Uterus (tissue), 4 donors: ENCODE results near the gene PCNX2. TPM values are rescaled to one million over a fixed set of nuclear protein-coding genes. Genes with fewer than 3 reads are reported as not detected.

Experiments
- DNase-seq, 2 donors: peaks; one replicate each; pipeline ENCODE4 v3.0.0-alpha.2; 2019 to 2020
- H3K27ac ChIP-seq, 2 donors: fragments of 200-600 bp; sonication (generic); 1 replicate in 1 of 2; 2 replicates in 1 of 2; pipeline ENCODE4 v1.5.1; 2016 to 2018
- H3K27me3 ChIP-seq, 2 donors: fragments of 200-600 bp; sonication (generic); one replicate each; pipeline ENCODE4 v1.5.1; 2018 to 2019; ENCODE audit warnings: control low read depth in 1 of 2
- H3K36me3 ChIP-seq, 2 donors: fragments of 200-600 bp; sonication (generic); one replicate each; pipeline ENCODE4 v1.5.1; 2019; ENCODE audit warnings: control low read depth in 1 of 2
- H3K4me1 ChIP-seq, 2 donors: fragments of 200-600 bp; sonication (generic); one replicate each; pipeline ENCODE4 v1.5.1; 2018 to 2019; ENCODE audit warnings: control low read depth in 1 of 2
- H3K4me3 ChIP-seq, 2 donors: fragments of 200-600 bp; sonication (generic); 1 replicate in 1 of 2; 2 replicates in 1 of 2; pipeline ENCODE4 v1.5.1; 2018 to 2019; ENCODE audit warnings: mild to moderate bottlenecking in 1 of 2
- H3K9me3 ChIP-seq, 2 donors: fragments of 200-600 bp; sonication (generic); one replicate each; pipeline ENCODE4 v1.5.1; 2019; ENCODE audit warnings: control low read depth in 1 of 2
- CTCF ChIP-seq, 4 experiments: fragments of 200-600 bp in 2 of 4; fragments of 450-650 bp in 2 of 4; sonication (generic) in 2 of 4; IDR thresholded peaks; one replicate each; pipeline ENCODE4 v1.5.1; 2016 to 2019; ENCODE audit warnings: antibody characterized with exemption in 4 of 4, mild to moderate bottlenecking in 2 of 4, moderate library complexity in 1 of 4
- POLR2A ChIP-seq, 2 donors: fragments of 450-650 bp; IDR thresholded peaks; one replicate each; pipeline ENCODE4 v1.6.1; 2016; ENCODE audit warnings: antibody characterized with exemption in 2 of 2, mild to moderate bottlenecking in 1 of 2, moderate library complexity in 1 of 2
- intact Hi-C: fragments of 100-400 bp; cut with DNase I; formaldehyde crosslinking; loops from one replicate; pipeline ENCODE4 v1.15.1; 2023; ENCODE audit warnings: low total_unique reads
- total RNA-seq, 4 donors: library from RNA; depleted of rRNA in 3 of 4; stranded (reverse); fragments of >200 nt in 3 of 4; gene quantifications; one replicate each; pipeline versions ENCODE4 v1.1.0 to v1.2.4, GENCODE V29; 2014 to 2023
- donor health status: DM: yes; HTN: yes; CAD: no.

The PCNX2 gene
- total RNA-seq, 4 donors from 2014 or later = 4.1 to 36.2 (median 14.1) TPM

DNA sequence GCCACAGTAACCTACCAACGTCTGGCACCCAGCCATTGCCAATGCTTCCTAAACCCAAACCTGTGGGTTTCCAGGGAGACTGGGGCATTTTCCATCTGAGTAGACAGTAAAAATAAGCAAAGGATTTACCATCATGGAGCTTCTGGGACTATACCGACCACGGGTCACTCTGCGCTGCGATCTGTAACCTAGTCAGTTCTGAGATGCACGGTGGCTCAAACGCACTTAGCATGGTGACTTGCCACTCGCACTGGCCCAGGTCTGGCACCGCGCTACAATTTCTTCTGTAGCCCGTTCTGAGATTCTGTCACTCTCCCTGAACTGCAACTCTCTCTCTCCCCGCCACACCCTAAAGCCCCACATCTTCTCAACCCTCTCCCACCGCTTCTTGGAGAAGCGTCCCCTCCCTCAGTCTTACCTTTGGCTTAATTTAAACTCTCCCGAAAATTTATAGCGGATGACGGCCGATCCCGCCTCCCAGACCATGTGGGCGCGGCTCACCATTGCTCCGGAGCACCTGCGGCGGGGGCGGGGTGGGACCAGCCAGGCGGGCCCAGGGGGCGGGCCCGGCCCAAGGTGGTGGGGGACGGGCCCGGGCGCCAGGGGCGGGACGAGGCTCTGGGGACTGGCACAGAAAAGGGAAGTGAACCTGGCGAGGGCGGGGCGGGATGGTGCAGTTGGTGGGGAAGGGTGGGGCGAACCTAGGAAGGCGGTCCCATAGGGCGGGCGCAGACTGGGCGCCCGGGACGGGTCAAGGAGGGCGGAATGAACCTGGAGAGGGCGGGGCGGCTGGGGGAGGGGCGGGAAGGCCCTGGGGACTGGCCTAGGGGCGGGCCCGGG is 31.5 kb upstream of the PCNX2 start:
- TF ChIP-seq POLR2A (IDR thresholded peaks at IDR 0.05) = no peak
- TF ChIP-seq CTCF (IDR thresholded peaks at IDR 0.05) = no peak
- Histone ChIP-seq H3K27me3 (peaks cover 0 to 5% of the 10 kb centered on the region in 2 donors), H3K27ac (peak overlapping the region in 1 of 2 donors; percentile 69), H3K4me1 (peaks cover 0 to 9% of the 10 kb centered on the region in 2 donors), H3K36me3 (no peaks in the 10 kb centered on the region), H3K4me3 (peak overlapping the region; percentile 10 to 46), H3K9me3 (no peaks in the 10 kb centered on the region)
- intact Hi-C loops = no loop called here
- peak; percentile 60 to 61 for DNase-seq

DNA sequence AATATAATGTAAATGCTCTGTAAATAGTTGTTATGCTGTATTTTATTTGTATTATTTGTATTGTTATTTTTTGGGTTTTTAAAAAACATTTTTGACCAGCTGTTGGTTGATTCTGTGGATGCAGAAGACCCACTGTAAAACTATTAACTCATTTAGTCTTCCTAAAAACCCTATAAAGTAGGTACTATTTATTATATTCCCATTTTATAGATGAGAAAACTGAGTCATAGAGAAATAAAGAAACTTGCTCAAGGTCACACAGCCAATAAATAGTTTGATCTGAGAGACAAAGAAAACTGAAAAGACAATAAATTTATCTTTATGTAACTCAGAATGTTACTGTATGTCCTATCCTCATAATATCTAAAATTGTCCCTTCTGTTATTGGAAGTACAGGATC is 30.8 kb upstream of the PCNX2 start:
- no peak for TF ChIP-seq POLR2A (IDR thresholded peaks at IDR 0.05)
- TF ChIP-seq CTCF (IDR thresholded peaks at IDR 0.05) = no peak
- Histone ChIP-seq H3K4me1 (peaks cover 0 to 9% of the 10 kb centered on the region in 2 donors), H3K27ac (no peak overlapping the region), H3K27me3 (peaks cover 0 to 5% of the 10 kb centered on the region in 2 donors), H3K9me3 (no peaks in the 10 kb centered on the region), H3K36me3 (no peaks in the 10 kb centered on the region), H3K4me3 (no peak overlapping the region)
- no peak for DNase-seq
- intact Hi-C loops = no loop called here

- DNase-seq = no peak
- Histone ChIP-seq H3K27ac (no peak overlapping the region), H3K4me3 (no peak overlapping the region), H3K36me3 (no peaks in the 10 kb centered on the region), H3K27me3 (no peaks in the 10 kb centered on the region), H3K4me1 (peaks cover 0 to 7% of the 10 kb centered on the region in 2 donors), H3K9me3 (no peaks in the 10 kb centered on the region)
- no peak for TF ChIP-seq CTCF (IDR thresholded peaks at IDR 0.05)
- no peak for TF ChIP-seq POLR2A (IDR thresholded peaks at IDR 0.05)
- intact Hi-C loops = no loop called here
Observed at GRCh38 chr1:233323718-233324117, 28.2 kb upstream of the PCNX2 start.

DNA sequence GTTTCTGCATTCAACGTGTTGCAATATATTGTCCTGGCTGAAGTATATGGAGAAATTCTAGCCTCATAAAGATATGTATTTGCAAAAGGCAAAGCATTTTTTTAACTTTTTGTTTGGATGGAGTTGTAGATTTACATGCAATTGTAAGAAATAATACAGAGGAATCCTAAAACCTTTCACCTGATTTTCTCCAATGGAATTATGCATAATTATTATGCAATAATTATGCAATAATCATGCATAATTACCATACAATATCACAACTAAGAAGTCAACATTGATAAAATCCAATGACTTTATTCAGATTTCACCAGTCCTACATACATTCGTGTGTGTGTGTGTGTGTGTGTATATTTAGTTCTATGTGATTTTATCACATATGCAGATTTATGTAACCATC is 24.5 kb upstream of the PCNX2 start:
- Histone ChIP-seq H3K27me3 (no peaks in the 10 kb centered on the region), H3K27ac (no peak overlapping the region), H3K36me3 (no peaks in the 10 kb centered on the region), H3K4me1 (no peaks in the 10 kb centered on the region), H3K4me3 (no peak overlapping the region), H3K9me3 (no peaks in the 10 kb centered on the region)
- no peak for DNase-seq
- TF ChIP-seq POLR2A (IDR thresholded peaks at IDR 0.05) (no peak), CTCF (IDR thresholded peaks at IDR 0.05) (no peak)
- intact Hi-C loops = no loop called here

- DNase-seq = no peak
- Histone ChIP-seq H3K27ac (no peak overlapping the region), H3K27me3 (no peaks in the 10 kb centered on the region), H3K4me1 (no peaks in the 10 kb centered on the region), H3K4me3 (no peak overlapping the region), H3K9me3 (no peaks in the 10 kb centered on the region), H3K36me3 (no peaks in the 10 kb centered on the region)
- intact Hi-C loops = no loop called here
- TF ChIP-seq POLR2A (IDR thresholded peaks at IDR 0.05) = no peak
- TF ChIP-seq CTCF (IDR thresholded peaks at IDR 0.05) = no peak
Observed at GRCh38 chr1:233319272-233319671, 23.7 kb upstream of the PCNX2 start.
